H9 (cell line): ENCODE results near the gene KRTCAP2. TPM values are rescaled to one million over a fixed set of nuclear protein-coding genes. Genes with fewer than 3 reads are reported as not detected.

Experiments used
- DNase-seq: peaks from one replicate; pipeline ENCODE4 v3.0.0-alpha.2; 2017
- H2AFZ ChIP-seq: one replicate; pipeline ENCODE4 v1.6.1; 2013; ENCODE audit warnings: mild to moderate bottlenecking, low read length, control low read depth, moderate library complexity
- H2AK5ac ChIP-seq: 2 replicates; pipeline ENCODE4 v1.6.1; 2013; ENCODE audit warnings: low read length, control low read depth, mixed read lengths; ENCODE audit not compliant: insufficient read length
- H2BK120ac ChIP-seq: one replicate; pipeline ENCODE4 v1.6.1; 2013; ENCODE audit warnings: low read depth, mild to moderate bottlenecking, low read length, control low read depth, inconsistent platforms; ENCODE audit not compliant: poor library complexity, severe bottlenecking
- H2BK12ac ChIP-seq: 2 replicates; pipeline ENCODE4 v1.6.1; 2013; ENCODE audit warnings: low read length, control low read depth, mixed read lengths, low read depth; ENCODE audit not compliant: insufficient read length
- H2BK15ac ChIP-seq: 2 replicates; pipeline ENCODE4 v1.6.1; 2013; ENCODE audit warnings: low read depth, low read length, control low read depth
- H2BK20ac ChIP-seq: one replicate; pipeline ENCODE4 v1.6.1; 2013; ENCODE audit warnings: low read depth, mild to moderate bottlenecking, low read length, control low read depth, inconsistent platforms; ENCODE audit not compliant: poor library complexity, severe bottlenecking
- H2BK5ac ChIP-seq: 2 replicates; pipeline ENCODE4 v1.6.1; 2013; ENCODE audit warnings: low read length, control low read depth, mixed read lengths; ENCODE audit not compliant: insufficient read length
- H3K14ac ChIP-seq: 2 replicates; pipeline ENCODE4 v1.6.1; 2013; ENCODE audit warnings: low read length, control low read depth; ENCODE audit not compliant: insufficient read depth
- H3K18ac ChIP-seq: 2 replicates; pipeline ENCODE4 v1.6.1; 2013; ENCODE audit warnings: low read depth, mild to moderate bottlenecking, mixed read lengths, low read length, control low read depth; ENCODE audit not compliant: insufficient read length
- H3K23ac ChIP-seq: 2 replicates; pipeline ENCODE4 v1.6.1; 2013; ENCODE audit warnings: low read length, control low read depth, mixed read lengths, low read depth; ENCODE audit not compliant: insufficient read length
- H3K23me2 ChIP-seq: 2 replicates; pipeline ENCODE4 v1.6.1; 2013; ENCODE audit warnings: low read depth, mild to moderate bottlenecking, mixed read lengths, low read length, control low read depth; ENCODE audit not compliant: insufficient read length, poor library complexity, severe bottlenecking
- H3K27ac ChIP-seq: 2 replicates; pipeline ENCODE4 v1.5.1; 2013; ENCODE audit warnings: low read length, control low read depth, mixed read lengths, low read depth; ENCODE audit not compliant: insufficient read length
- H3K27me3 ChIP-seq: 2 replicates; pipeline ENCODE4 v1.6.1; 2013; ENCODE audit warnings: low read length, control low read depth, inconsistent platforms; ENCODE audit not compliant: insufficient read depth
- H3K4ac ChIP-seq: 2 replicates; pipeline ENCODE4 v1.6.1; 2013; ENCODE audit warnings: low read depth, mild to moderate bottlenecking, control low read depth, inconsistent platforms, low read length, moderate library complexity
- H3K4me1 ChIP-seq: 2 replicates; pipeline ENCODE4 v1.6.1; 2013; ENCODE audit warnings: low read length, control low read depth, inconsistent platforms; ENCODE audit not compliant: insufficient read depth
- H3K4me2 ChIP-seq: 2 replicates; pipeline ENCODE4 v1.6.1; 2013; ENCODE audit warnings: low read length, control low read depth, mixed read lengths; ENCODE audit not compliant: insufficient read length, insufficient read depth
- H3K56ac ChIP-seq: 2 replicates; pipeline ENCODE4 v1.6.1; 2013; ENCODE audit warnings: low read depth, mild to moderate bottlenecking, mixed read lengths, low read length, control low read depth; ENCODE audit not compliant: insufficient read length
- H3K79me1 ChIP-seq: 2 replicates; pipeline ENCODE4 v1.6.1; 2013; ENCODE audit warnings: low read depth, mild to moderate bottlenecking, moderate library complexity, low read length, control low read depth, inconsistent platforms; ENCODE audit not compliant: insufficient read depth, poor library complexity, severe bottlenecking
- H3K79me2 ChIP-seq: 2 replicates; pipeline ENCODE4 v1.6.1; 2013; ENCODE audit warnings: low read length, control low read depth, inconsistent platforms; ENCODE audit not compliant: insufficient read depth
- H3K9ac ChIP-seq: 2 replicates; pipeline ENCODE4 v1.6.1; 2013; ENCODE audit warnings: low read length, control low read depth, mixed read lengths; ENCODE audit not compliant: insufficient read length; ENCODE audit errors: extremely low read depth
- H3K9me3 ChIP-seq: one replicate; pipeline ENCODE4 v1.6.1; 2013; ENCODE audit warnings: low read depth, low read length, inconsistent platforms; ENCODE audit not compliant: control insufficient read depth
- H3T11ph ChIP-seq: one replicate; pipeline ENCODE4 v1.6.1; 2013; ENCODE audit warnings: mild to moderate bottlenecking, low read length, control low read depth, inconsistent platforms
- H4K20me1 ChIP-seq: one replicate; pipeline ENCODE4 v1.6.1; 2013; ENCODE audit not compliant: control insufficient read depth, insufficient read length, insufficient read depth
- H4K5ac ChIP-seq: 2 replicates; pipeline ENCODE4 v1.6.1; 2013; ENCODE audit warnings: low read depth, mild to moderate bottlenecking, mixed read lengths, low read length, control low read depth; ENCODE audit not compliant: insufficient read length
- H4K8ac ChIP-seq: replicated peaks from 2 replicates; pipeline ENCODE4 v1.6.1; 2013; ENCODE audit warnings: low read length, control low read depth, mixed read lengths, low read depth; ENCODE audit not compliant: insufficient read length
- H4K91ac ChIP-seq: 2 replicates; pipeline ENCODE4 v1.6.1; 2013; ENCODE audit warnings: low read depth, mild to moderate bottlenecking, moderate library complexity, mixed read lengths, low read length, control low read depth; ENCODE audit not compliant: insufficient read length
- H3K27ac Mint-ChIP-seq, 3 experiments: 2 replicates in 2 of 3; 3 replicates in 1 of 3; pipeline ENCODE4 v1.8.0; 2020 to 2021; ENCODE audit warnings: mixed read lengths in 3 of 3, mild to moderate bottlenecking in 1 of 3, moderate library complexity in 1 of 3
- H3K27me3 Mint-ChIP-seq: 2 replicates; pipeline ENCODE4 v1.8.0; 2021; ENCODE audit warnings: low read depth, mild to moderate bottlenecking, moderate library complexity, mixed read lengths
- H3K36me3 Mint-ChIP-seq, 3 experiments: 2 replicates in 2 of 3; 3 replicates in 1 of 3; pipeline ENCODE4 v1.8.0; 2020 to 2021; ENCODE audit warnings: low read depth in 3 of 3, mixed read lengths in 3 of 3; ENCODE audit not compliant: insufficient read depth in 1 of 3
- H3K4me1 Mint-ChIP-seq, 2 experiments: 2 replicates each; pipeline ENCODE4 v1.8.0; 2020; ENCODE audit warnings: mixed read lengths in 2 of 2
- H3K4me3 Mint-ChIP-seq, 2 experiments: 2 replicates in 1 of 2; 3 replicates in 1 of 2; pipeline ENCODE4 v1.8.0; 2020 to 2021; ENCODE audit warnings: mild to moderate bottlenecking in 2 of 2, mixed read lengths in 2 of 2, moderate library complexity in 1 of 2
- H3K9me3 Mint-ChIP-seq, 2 experiments: 2 replicates in 1 of 2; 3 replicates in 1 of 2; pipeline ENCODE4 v1.8.0; 2020; ENCODE audit warnings: mild to moderate bottlenecking in 2 of 2, mixed read lengths in 2 of 2, moderate library complexity in 1 of 2
- WGBS: extraction: QIAGEN DNeasy Blood & Tissue Kit; methylation state at CpG from one replicate; pipeline ENCODE4 v1.1.7; 2013; ENCODE audit warnings: missing lambda C conversion rate, low lambda C conversion rate, mixed read lengths; ENCODE audit not compliant: insufficient read length; ENCODE audit errors: extremely low coverage; 5-methylcytosine and 5-hydroxymethylcytosine counted together
- total RNA-seq: library from RNA; stranded (reverse); gene quantifications from 2 replicates; pipeline ENCODE4 v1.2.1, GENCODE V29; 2021
- TF ChIP-seq, protein P1 (sequence below): fragments of 200-600 bp; sonication (generic); conservative IDR thresholded peaks from 3 replicates; pipeline ENCODE4 v1.8.0; 2021; ENCODE audit warnings: antibody characterized with exemption, mild to moderate bottlenecking

KRTCAP2 gene
- total RNA-seq, 1 experiment from 2014 or later: 149 TPM

DNA sequence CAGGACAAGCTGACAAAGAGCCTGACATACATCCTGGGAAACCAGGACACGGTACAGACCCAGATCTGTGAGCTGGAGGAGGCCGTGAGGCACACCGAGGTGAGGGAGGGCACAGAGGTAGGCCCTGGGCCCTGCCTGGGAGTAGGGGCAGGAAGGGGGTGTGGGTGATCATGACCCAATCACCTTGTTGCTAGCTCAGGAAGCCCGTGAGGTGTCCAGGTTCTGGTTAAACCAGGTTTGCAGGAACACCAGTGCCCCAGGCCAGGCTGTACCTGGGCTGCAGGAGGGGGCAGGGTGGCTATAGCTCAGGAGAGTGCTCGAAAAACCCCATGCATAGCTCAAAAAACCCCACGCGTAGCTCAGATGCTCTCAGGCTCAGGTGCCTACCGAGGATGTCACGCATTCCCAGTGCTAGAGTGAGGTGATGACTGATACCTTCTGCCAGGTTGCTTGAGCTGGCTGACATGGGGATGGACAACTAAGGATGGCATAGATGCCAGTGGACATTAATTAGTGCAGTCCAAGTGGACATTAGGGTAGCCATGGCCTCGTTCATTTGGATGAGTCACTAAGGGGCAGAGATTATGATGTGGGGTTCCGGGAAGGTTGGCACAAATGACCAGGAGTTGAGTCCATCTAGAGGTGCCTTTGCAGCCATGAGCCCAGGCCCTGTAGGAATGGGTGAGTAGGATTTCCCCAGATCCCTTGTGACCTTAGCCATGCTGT lies 4.3 kb upstream of the KRTCAP2 start:
- Histone ChIP-seq H2BK12ac (no peak overlapping the region), H3K9me3 (no peaks in the 10 kb centered on the region), H3K79me1 (no peaks in the 10 kb centered on the region), H4K5ac (no peak overlapping the region), H3K79me2 (no peaks in the 10 kb centered on the region; the same call in 1 of the 2 replicates), H3K27ac (no peak overlapping the region), H3K23me2 (peaks cover 16% of the 10 kb centered on the region), H2BK20ac (no peak overlapping the region), H3K4ac (no peak overlapping the region), H2AFZ (no peak overlapping the region), H4K20me1 (no peaks in the 10 kb centered on the region), H2BK120ac (no peak overlapping the region), H4K91ac (no peak overlapping the region), H3K56ac (no peak overlapping the region), H2BK15ac (no peak overlapping the region), H3K14ac (no peak overlapping the region), H3T11ph (no peak overlapping the region), H2AK5ac (no peak overlapping the region), H3K18ac (no peak overlapping the region), H3K23ac (no peak overlapping the region), H2BK5ac (no peak overlapping the region), H3K27me3 (no peaks in the 10 kb centered on the region), H3K9ac (no peak overlapping the region), H3K4me1 (no peaks in the 10 kb centered on the region), H3K4me2 (no peak overlapping the region), H4K8ac (no peak overlapping the region)
- TF ChIP-seq, protein P1, sequence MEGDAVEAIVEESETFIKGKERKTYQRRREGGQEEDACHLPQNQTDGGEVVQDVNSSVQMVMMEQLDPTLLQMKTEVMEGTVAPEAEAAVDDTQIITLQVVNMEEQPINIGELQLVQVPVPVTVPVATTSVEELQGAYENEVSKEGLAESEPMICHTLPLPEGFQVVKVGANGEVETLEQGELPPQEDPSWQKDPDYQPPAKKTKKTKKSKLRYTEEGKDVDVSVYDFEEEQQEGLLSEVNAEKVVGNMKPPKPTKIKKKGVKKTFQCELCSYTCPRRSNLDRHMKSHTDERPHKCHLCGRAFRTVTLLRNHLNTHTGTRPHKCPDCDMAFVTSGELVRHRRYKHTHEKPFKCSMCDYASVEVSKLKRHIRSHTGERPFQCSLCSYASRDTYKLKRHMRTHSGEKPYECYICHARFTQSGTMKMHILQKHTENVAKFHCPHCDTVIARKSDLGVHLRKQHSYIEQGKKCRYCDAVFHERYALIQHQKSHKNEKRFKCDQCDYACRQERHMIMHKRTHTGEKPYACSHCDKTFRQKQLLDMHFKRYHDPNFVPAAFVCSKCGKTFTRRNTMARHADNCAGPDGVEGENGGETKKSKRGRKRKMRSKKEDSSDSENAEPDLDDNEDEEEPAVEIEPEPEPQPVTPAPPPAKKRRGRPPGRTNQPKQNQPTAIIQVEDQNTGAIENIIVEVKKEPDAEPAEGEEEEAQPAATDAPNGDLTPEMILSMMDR: no peak
- Mint-ChIP-seq H3K36me3 (peaks cover 37 to 52% (median 49%) of the 10 kb centered on the region in 3 experiments), H3K27me3 (no peaks in the 10 kb centered on the region; the same call in none of the 2 replicates), H3K27ac (no peak overlapping the region), H3K4me3 (no peak overlapping the region; a peak in 1 of 5 replicates), H3K9me3 (no peaks in the 10 kb centered on the region), H3K4me1 (peaks cover 17 to 31% of the 10 kb centered on the region in 2 experiments)
- no peak for DNase-seq
- WGBS: no CpG with 5 or more reads among the region's 11 CpGs
